Measurements from ENCODE around the gene GALNT14.

DNA sequence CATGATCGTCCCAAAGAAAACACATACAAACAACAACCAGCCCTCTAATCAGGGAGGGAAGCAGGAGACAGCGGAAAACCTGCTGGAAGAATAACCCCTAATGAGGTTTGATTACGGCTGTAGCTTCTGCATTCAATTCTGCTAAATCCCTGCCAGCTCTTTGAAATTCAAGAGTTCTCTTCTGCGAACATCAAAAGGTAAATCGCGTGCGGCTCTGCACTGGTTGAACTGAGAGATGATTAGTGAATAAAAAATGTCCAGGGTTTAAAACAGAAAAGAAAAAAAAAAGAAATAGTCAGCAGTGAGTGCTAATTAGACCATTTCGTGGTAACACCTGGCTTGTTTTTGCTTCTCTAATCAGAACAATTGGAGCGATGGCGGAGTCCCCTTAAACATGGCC, 178.0 kb downstream of the GALNT14 start:
- TF ChIP-seq POLR2AphosphoS5 (IDR thresholded peaks at IDR 0.05) (no peak), CTCF (IDR thresholded peaks at IDR 0.05) (no peak)
